ENCODE measurements around the gene RNGTT.

Gene RNGTT

GRCh38 chr6:88577461-88577860 lies 386.0 kb downstream of the RNGTT start:
- no peak for DNase-seq

GRCh38 chr6:88575536-88575935 lies 387.9 kb downstream of the RNGTT start:
- no peak for DNase-seq

GRCh38 chr6:88574651-88575050 lies 388.8 kb downstream of the RNGTT start:
- no peak for DNase-seq

GRCh38 chr6:88574031-88574430 lies 389.4 kb downstream of the RNGTT start:
- DNase-seq = no peak

- DNase-seq = no peak
Measured at GRCh38 chr6:88573561-88573960, 389.9 kb downstream of the RNGTT start.

GRCh38 chr6:88572449-88573139 lies 390.8 kb downstream of the RNGTT start:
- no peak for DNase-seq

- DNase-seq = no peak
Measured at GRCh38 chr6:88569959-88570358, 393.5 kb downstream of the RNGTT start.

GRCh38 chr6:88567696-88568095 lies 395.7 kb downstream of the RNGTT start:
- DNase-seq = no peak

- DNase-seq = no peak
Measured at GRCh38 chr6:88566746-88567534, 396.5 kb downstream of the RNGTT start.

GRCh38 chr6:88565836-88566235 lies 397.6 kb downstream of the RNGTT start:
- no peak for DNase-seq

- no peak for DNase-seq
Measured at GRCh38 chr6:88565409-88565811, 398.0 kb downstream of the RNGTT start.

GRCh38 chr6:88563277-88563625 lies 400.2 kb downstream of the RNGTT start:
- no peak for DNase-seq

- no peak for DNase-seq
Measured at GRCh38 chr6:88562353-88563276, 400.8 kb downstream of the RNGTT start.

GRCh38 chr6:88561954-88562315 lies 401.5 kb downstream of the RNGTT start:
- DNase-seq = no peak

GRCh38 chr6:88561034-88561953 lies 402.1 kb downstream of the RNGTT start:
- DNase-seq = no peak
